ENCODE data around the gene TTC28. TPM values are rescaled to one million over a fixed set of nuclear protein-coding genes. Genes with fewer than 3 reads are reported as not detected.

TTC28 gene
- total and polyA plus RNA-seq, 2 donors (not counting 3 experiments of a cell fraction or from before 2014, with no cell fraction given): 16.5 to 51.1 TPM

DNA sequence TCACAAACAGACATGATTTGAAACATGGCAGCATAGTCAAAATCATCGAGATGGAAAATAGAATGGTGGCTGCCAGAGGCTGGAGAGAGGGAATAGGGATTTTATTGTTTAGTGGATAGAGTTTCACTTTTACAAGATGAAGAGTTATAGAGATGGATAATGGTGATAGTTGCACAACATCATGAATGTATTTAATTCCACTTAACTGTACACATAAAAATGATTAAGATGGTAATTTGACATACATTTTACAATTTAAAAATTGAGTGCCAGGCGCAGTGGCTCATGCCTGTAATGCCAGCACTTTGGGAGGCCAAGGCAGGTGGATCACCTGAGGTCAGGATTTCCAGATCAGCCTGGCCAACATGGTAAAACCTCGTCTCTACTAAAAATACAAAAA is 21.2 kb downstream of the TTC28 start:
- Histone ChIP-seq H3K4me1 (ENCODE audit: control insufficient read depth, extremely low read depth, insufficient read depth, low read length) (no peaks in the 10 kb centered on the region), H4K20me1 (replicated peaks; ENCODE audit: control insufficient read depth, extremely low read depth, insufficient read depth, low read length) (no peaks in the 10 kb centered on the region), H3K79me2 (ENCODE audit: control insufficient read depth, insufficient read depth, low read length) (peaks cover 2% of the 10 kb centered on the region), H3K9me3 (replicated peaks; ENCODE audit: control insufficient read depth, insufficient read depth, low read length) (no peaks in the 10 kb centered on the region), H3K27me3 (ENCODE audit: control insufficient read depth in 2 of 2, insufficient read depth in 2 of 2, low read length in 2 of 2) (no peaks in the 10 kb centered on the region), H3K27ac (ENCODE audit: insufficient read depth, low read depth, low read length) (no peak overlapping the region), H3K4me3 (replicated peaks in 1 of 3; ENCODE audit: insufficient read depth in 1 of 3, low read depth in 1 of 3, low read length in 3 of 3) (no peak overlapping the region), H3K9ac (replicated peaks; ENCODE audit: extremely low read depth, insufficient read depth, low read length) (no peak overlapping the region), H3K9me1 (replicated peaks; ENCODE audit: control insufficient read depth, extremely low read depth, insufficient read depth, low read length) (no peaks in the 10 kb centered on the region), H3K36me3 (ENCODE audit: control insufficient read depth in 2 of 2, extremely low read depth in 1 of 2, insufficient read depth in 2 of 2, low read length in 2 of 2) (no peaks in the 10 kb centered on the region), H3K4me2 (ENCODE audit: insufficient read depth, low read length) (no peak overlapping the region), H2AFZ (ENCODE audit: low read depth, low read length) (no peak overlapping the region)
- no peak for TF ChIP-seq GATA2 (IDR thresholded peaks at IDR 0.05; ENCODE audit: insufficient read depth, insufficient read length, low read depth, low read length)
- TF ChIP-seq POLR2AphosphoS5 (IDR thresholded peaks at IDR 0.05; ENCODE audit: insufficient read depth, low read depth, low read length): no peak
- no peak for TF ChIP-seq EZH2 (IDR thresholded peaks at IDR 0.05; ENCODE audit: borderline replicate concordance, low read depth, low read length, severe bottlenecking)
- TF ChIP-seq POLR2A (IDR thresholded peaks at IDR 0.05; ENCODE audit: low read depth, low read length): no peak
- no peak for TF ChIP-seq MYC (IDR thresholded peaks at IDR 0.05; ENCODE audit: low read depth, low read length)
- TF ChIP-seq, protein P1, sequence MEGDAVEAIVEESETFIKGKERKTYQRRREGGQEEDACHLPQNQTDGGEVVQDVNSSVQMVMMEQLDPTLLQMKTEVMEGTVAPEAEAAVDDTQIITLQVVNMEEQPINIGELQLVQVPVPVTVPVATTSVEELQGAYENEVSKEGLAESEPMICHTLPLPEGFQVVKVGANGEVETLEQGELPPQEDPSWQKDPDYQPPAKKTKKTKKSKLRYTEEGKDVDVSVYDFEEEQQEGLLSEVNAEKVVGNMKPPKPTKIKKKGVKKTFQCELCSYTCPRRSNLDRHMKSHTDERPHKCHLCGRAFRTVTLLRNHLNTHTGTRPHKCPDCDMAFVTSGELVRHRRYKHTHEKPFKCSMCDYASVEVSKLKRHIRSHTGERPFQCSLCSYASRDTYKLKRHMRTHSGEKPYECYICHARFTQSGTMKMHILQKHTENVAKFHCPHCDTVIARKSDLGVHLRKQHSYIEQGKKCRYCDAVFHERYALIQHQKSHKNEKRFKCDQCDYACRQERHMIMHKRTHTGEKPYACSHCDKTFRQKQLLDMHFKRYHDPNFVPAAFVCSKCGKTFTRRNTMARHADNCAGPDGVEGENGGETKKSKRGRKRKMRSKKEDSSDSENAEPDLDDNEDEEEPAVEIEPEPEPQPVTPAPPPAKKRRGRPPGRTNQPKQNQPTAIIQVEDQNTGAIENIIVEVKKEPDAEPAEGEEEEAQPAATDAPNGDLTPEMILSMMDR (IDR thresholded peaks at IDR 0.05; ENCODE audit: extremely low read depth in 1 of 2, insufficient read depth in 1 of 2, low read depth in 1 of 2, low read length in 2 of 2): no peak
- TF ChIP-seq JUN (IDR thresholded peaks at IDR 0.05; ENCODE audit: borderline replicate concordance, insufficient read depth, insufficient read length, low read depth): no peak
- no peak for TF ChIP-seq FOS (IDR thresholded peaks at IDR 0.05; ENCODE audit: borderline replicate concordance, insufficient read depth, low read length)
- TF ChIP-seq, protein P2, sequence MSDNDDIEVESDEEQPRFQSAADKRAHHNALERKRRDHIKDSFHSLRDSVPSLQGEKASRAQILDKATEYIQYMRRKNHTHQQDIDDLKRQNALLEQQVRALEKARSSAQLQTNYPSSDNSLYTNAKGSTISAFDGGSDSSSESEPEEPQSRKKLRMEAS (IDR thresholded peaks at IDR 0.05; ENCODE audit: insufficient read depth, insufficient read length): no peak
- dilution Hi-C loops (cut with MboI; ENCODE audit: extremely low pct_ligation_motif_present, low sequenced_read_pairs): no loop called here
- intact Hi-C loops (cut with micrococcal nuclease): no loop called here
- no TSS peak for BruUV-seq (replicated peaks)
- ChIA-PET POLR2A (no interaction called here), CTCF (interaction anchor here (1.6 kb wide), 1 partner anchor 25 kb away, joined by 3 read pairs; no protein-coding TSS in a partner anchor)
- no peak for FAIRE-seq
- no peak for DNase-seq (ENCODE audit: low read depth, low spot score)

Measured in endothelial cell of umbilical vein (primary cell).